Mesenchymal stem cell (in vitro differentiated cells and primary cell): Measurements from ENCODE around the gene PSMD1.
"Not testable (repeated sequence)": the region's sequence is repeated elsewhere in the genome, so short reads cannot be mapped to it uniquely, and the experiment has no call there.

Source experiments
- DNase-seq: peaks from one replicate; pipeline ENCODE4 v3.0.0-alpha.2; 2013
- H2AFZ ChIP-seq: one replicate; pipeline ENCODE4 v1.6.1; 2013; ENCODE audit warnings: low read depth, mild to moderate bottlenecking, control low read depth, inconsistent platforms, low read length, moderate library complexity
- H2AK5ac ChIP-seq: 2 replicates; pipeline ENCODE4 v1.6.1; 2013; ENCODE audit warnings: low read length, moderate library complexity, mild to moderate bottlenecking, inconsistent platforms; ENCODE audit not compliant: severe bottlenecking
- H2BK120ac ChIP-seq: one replicate; pipeline ENCODE4 v1.6.1; 2013; ENCODE audit warnings: low read depth, mild to moderate bottlenecking, inconsistent platforms, low read length, moderate library complexity
- H2BK12ac ChIP-seq, 2 experiments: one replicate each; pipeline ENCODE4 v1.6.1; 2013; ENCODE audit warnings: inconsistent platforms in 2 of 2, low read length in 2 of 2, mild to moderate bottlenecking in 2 of 2, moderate library complexity in 2 of 2, control low read depth in 1 of 2
- H2BK15ac ChIP-seq: one replicate; pipeline ENCODE4 v1.6.1; 2013; ENCODE audit warnings: mild to moderate bottlenecking, low read depth, inconsistent platforms; ENCODE audit not compliant: poor library complexity, severe bottlenecking
- H2BK5ac ChIP-seq: 2 replicates; pipeline ENCODE4 v1.6.1; 2013; ENCODE audit warnings: low read depth, mild to moderate bottlenecking, low read length, control low read depth, inconsistent platforms; ENCODE audit not compliant: poor library complexity, severe bottlenecking
- H3K14ac ChIP-seq, 2 experiments: one replicate each; pipeline ENCODE4 v1.6.1; 2013; ENCODE audit warnings: inconsistent platforms in 2 of 2, low read length in 2 of 2, control low read depth in 1 of 2, mild to moderate bottlenecking in 1 of 2, moderate library complexity in 1 of 2
- H3K18ac ChIP-seq, 2 experiments: one replicate each; pipeline ENCODE4 v1.6.1; 2013; ENCODE audit warnings: inconsistent platforms in 2 of 2, low read length in 2 of 2, control low read depth in 1 of 2, low read depth in 1 of 2, mild to moderate bottlenecking in 1 of 2
- H3K23ac ChIP-seq, 2 experiments: one replicate each; pipeline ENCODE4 v1.6.1; 2013; ENCODE audit warnings: inconsistent platforms in 2 of 2, low read length in 2 of 2, mild to moderate bottlenecking in 2 of 2, moderate library complexity in 2 of 2, control low read depth in 1 of 2
- H3K27ac ChIP-seq: 2 replicates; pipeline ENCODE4 v1.5.1; 2013; ENCODE audit warnings: mild to moderate bottlenecking, moderate library complexity, low read length, control low read depth, inconsistent platforms; ENCODE audit not compliant: poor library complexity, severe bottlenecking
- H3K27me3 ChIP-seq, 2 experiments: 2 replicates each; pipeline versions ENCODE4 v1.6.1 to v1.7.0; 2013; ENCODE audit warnings: low read length in 2 of 2, mild to moderate bottlenecking in 2 of 2, moderate library complexity in 2 of 2, control low read depth in 1 of 2, inconsistent platforms in 1 of 2; ENCODE audit not compliant: control insufficient read depth in 1 of 2, insufficient read depth in 1 of 2
- H3K36me3 ChIP-seq, 2 experiments: 2 replicates each; pipeline versions ENCODE4 v1.6.1 to v1.7.0; 2013; ENCODE audit warnings: low read length in 2 of 2, control low read depth in 1 of 2, inconsistent platforms in 1 of 2, low read depth in 1 of 2, mild to moderate bottlenecking in 1 of 2; ENCODE audit not compliant: insufficient read depth in 2 of 2, control insufficient read depth in 1 of 2
- H3K4ac ChIP-seq, 2 experiments: one replicate each; pipeline ENCODE4 v1.6.1; 2013; ENCODE audit warnings: inconsistent platforms in 2 of 2, low read length in 2 of 2, mild to moderate bottlenecking in 2 of 2, moderate library complexity in 2 of 2, control low read depth in 1 of 2, low read depth in 1 of 2
- H3K4me1 ChIP-seq: 2 replicates; pipeline ENCODE4 v1.6.1; 2013; ENCODE audit warnings: low read depth, low read length, control low read depth; ENCODE audit not compliant: control insufficient read depth, insufficient read depth
- H3K4me2 ChIP-seq: 2 replicates; pipeline ENCODE4 v1.6.1; 2013; ENCODE audit warnings: low read length, mild to moderate bottlenecking, inconsistent platforms; ENCODE audit not compliant: poor library complexity, severe bottlenecking
- H3K4me3 ChIP-seq, 2 experiments: 2 replicates each; pipeline versions ENCODE4 v1.5.1 to v1.7.0; 2013; ENCODE audit warnings: low read length in 2 of 2, mild to moderate bottlenecking in 2 of 2, control low read depth in 1 of 2, low read depth in 1 of 2; ENCODE audit not compliant: insufficient read depth in 1 of 2
- H3K79me1 ChIP-seq: replicated peaks from 2 replicates; pipeline ENCODE4 v1.6.1; 2013; ENCODE audit warnings: mild to moderate bottlenecking, control low read depth, low read length, inconsistent platforms; ENCODE audit not compliant: poor library complexity, severe bottlenecking
- H3K9ac ChIP-seq: 2 replicates; pipeline ENCODE4 v1.7.0; 2013; ENCODE audit warnings: mild to moderate bottlenecking, low read length, moderate library complexity
- H3K9me3 ChIP-seq: 2 replicates; pipeline ENCODE4 v1.7.0; 2013; ENCODE audit warnings: mild to moderate bottlenecking, low read length; ENCODE audit not compliant: control insufficient read depth
- H4K8ac ChIP-seq: one replicate; pipeline ENCODE4 v1.6.1; 2013; ENCODE audit warnings: inconsistent platforms, mild to moderate bottlenecking, low read length, moderate library complexity
- H4K91ac ChIP-seq: one replicate; pipeline ENCODE4 v1.6.1; 2013; ENCODE audit warnings: mild to moderate bottlenecking, low read length, inconsistent platforms
- WGBS: methylation state at CpG from one replicate; pipeline ENCODE4 v1.1.7; 2013; ENCODE audit warnings: mixed read lengths; 5-methylcytosine and 5-hydroxymethylcytosine counted together

The PSMD1 gene

GRCh38 chr2:231065966-231066365 is 9.3 kb downstream of the PSMD1 start:
- H4K91ac ChIP-seq, result no peak overlapping the region
- WGBS, result 100% methylated on average over 1 of the region's 1 CpG
- no peak overlapping the region for H3K27ac ChIP-seq
- H4K8ac ChIP-seq, result no peak overlapping the region
- no peak overlapping the region for H3K4ac ChIP-seq
- H3K9me3 ChIP-seq, result no peaks in the 10 kb centered on the region
- no peak overlapping the region for H2AK5ac ChIP-seq
- no peak overlapping the region for H3K18ac ChIP-seq
- H3K4me3 ChIP-seq, result no peak overlapping the region
- no peak overlapping the region for H2BK12ac ChIP-seq
- no peak overlapping the region for H3K23ac ChIP-seq
- DNase-seq, result no peak
- peaks cover 20% of the 10 kb centered on the region for H3K79me1 ChIP-seq
- peaks cover 16 to 93% of the 10 kb centered on the region in 2 experiments for H3K36me3 ChIP-seq
- H2AFZ ChIP-seq, result no peak overlapping the region
- no peak overlapping the region for H3K9ac ChIP-seq
- H2BK5ac ChIP-seq, result no peak overlapping the region
- no peaks in the 10 kb centered on the region for H3K4me1 ChIP-seq
- no peak overlapping the region for H3K4me2 ChIP-seq
- H3K27me3 ChIP-seq, result no peaks in the 10 kb centered on the region
- no peak overlapping the region for H2BK15ac ChIP-seq
- H3K14ac ChIP-seq, result no peak overlapping the region
- H2BK120ac ChIP-seq, result no peak overlapping the region

- 98% methylated on average over 6 of the region's 8 CpGs for WGBS
- not testable (repeated sequence) for H4K8ac ChIP-seq, H3K27ac ChIP-seq, H2BK15ac ChIP-seq, H3K4me1 ChIP-seq, H3K4me3 ChIP-seq, H3K23ac ChIP-seq, H2AK5ac ChIP-seq, H2BK120ac ChIP-seq, H4K91ac ChIP-seq, H2BK5ac ChIP-seq, H3K4ac ChIP-seq, H2AFZ ChIP-seq, H3K18ac ChIP-seq, H3K27me3 ChIP-seq, H3K4me2 ChIP-seq, H2BK12ac ChIP-seq, DNase-seq, H3K9me3 ChIP-seq, H3K14ac ChIP-seq, H3K9ac ChIP-seq
- Histone ChIP-seq H3K36me3 (peaks cover 13 to 95% of the 10 kb centered on the region in 2 experiments), H3K79me1 (peaks cover 17% of the 10 kb centered on the region)
Measured at GRCh38 chr2:231067531-231067930, 10.9 kb downstream of the PSMD1 start.

- no peak overlapping the region for H2BK120ac ChIP-seq
- H4K8ac ChIP-seq, result no peak overlapping the region
- no peak overlapping the region for H3K4ac ChIP-seq
- no peak overlapping the region for H2BK5ac ChIP-seq
- H2AFZ ChIP-seq, result no peak overlapping the region
- no peak overlapping the region for H2AK5ac ChIP-seq
- H2BK12ac ChIP-seq, result no peak overlapping the region
- H3K4me1 ChIP-seq, result no peaks in the 10 kb centered on the region
- H3K9ac ChIP-seq, result peak overlapping the region; percentile 23
- H3K9me3 ChIP-seq, result no peaks in the 10 kb centered on the region
- H3K18ac ChIP-seq, result no peak overlapping the region
- WGBS, result 66% methylated on average over 4 of the region's 5 CpGs
- H3K4me3 ChIP-seq, result no peak overlapping the region
- peaks cover 10% of the 10 kb centered on the region for H3K79me1 ChIP-seq
- no peak overlapping the region for H3K14ac ChIP-seq
- no peak overlapping the region for H3K4me2 ChIP-seq
- no peak overlapping the region for H4K91ac ChIP-seq
- DNase-seq, result peak; percentile 77
- H3K27me3 ChIP-seq, result no peaks in the 10 kb centered on the region
- peaks cover 12 to 94% of the 10 kb centered on the region in 2 experiments for H3K36me3 ChIP-seq
- no peak overlapping the region for H3K27ac ChIP-seq
- H3K23ac ChIP-seq, result no peak overlapping the region
- no peak overlapping the region for H2BK15ac ChIP-seq
Measured at GRCh38 chr2:231068525-231069222, 12.0 kb downstream of the PSMD1 start.

- Histone ChIP-seq H4K91ac (no peak overlapping the region), H3K4ac (no peak overlapping the region), H2AK5ac (no peak overlapping the region), H3K4me3 (no peak overlapping the region), H3K79me1 (peaks cover 6% of the 10 kb centered on the region), H3K9me3 (no peaks in the 10 kb centered on the region), H3K4me2 (no peak overlapping the region), H3K18ac (no peak overlapping the region), H3K23ac (no peak overlapping the region), H3K36me3 (peaks cover 10 to 94% of the 10 kb centered on the region in 2 experiments), H3K27ac (no peak overlapping the region), H2BK5ac (no peak overlapping the region), H3K4me1 (no peaks in the 10 kb centered on the region), H2AFZ (no peak overlapping the region), H2BK120ac (no peak overlapping the region), H3K27me3 (no peaks in the 10 kb centered on the region), H2BK15ac (no peak overlapping the region), H3K9ac (peak overlapping the region; percentile 30), H2BK12ac (no peak overlapping the region), H3K14ac (no peak overlapping the region), H4K8ac (no peak overlapping the region)
- DNase-seq, result peak; percentile 77
- no CpG with 5 or more reads among the region's 1 CpG for WGBS
Measured at GRCh38 chr2:231069379-231070054, 12.8 kb downstream of the PSMD1 start.
